Iris pigment epithelial cell (primary cell): ENCODE data around the gene TPM4.
A peak's percentile ranks its signal among the peaks of the same experiment; 100 is the strongest.

Experiments
- DNase-seq: peaks from one replicate; pipeline ENCODE4 v3.0.0-alpha.2; 2011; ENCODE audit warnings: low read depth

Gene TPM4

GRCh38 chr19:16041991-16042386, 34.3 kb upstream of the TPM4 start:
- no peak for DNase-seq

- DNase-seq: no peak
These were observed 33.7 kb upstream of the TPM4 start for GRCh38 chr19:16042533-16043085.

GRCh38 chr19:16043156-16043757, 33.0 kb upstream of the TPM4 start:
- DNase-seq: no peak

- DNase-seq: no peak
These were observed 31.5 kb upstream of the TPM4 start for GRCh38 chr19:16044746-16045145.

- no peak for DNase-seq
These were observed 31.1 kb upstream of the TPM4 start for GRCh38 chr19:16045171-16045570.

- no peak for DNase-seq
These were observed 30.4 kb upstream of the TPM4 start for GRCh38 chr19:16045893-16046292.

- DNase-seq: no peak
These were observed 27.7 kb upstream of the TPM4 start for GRCh38 chr19:16048583-16048982.

- DNase-seq: peak; percentile 48
These were observed 24.9 kb upstream of the TPM4 start for GRCh38 chr19:16051254-16052025.

GRCh38 chr19:16052353-16052752, 23.9 kb upstream of the TPM4 start:
- DNase-seq: no peak

- DNase-seq: no peak
These were observed 19.2 kb upstream of the TPM4 start for GRCh38 chr19:16057062-16057461.

- DNase-seq: no peak
These were observed 16.0 kb upstream of the TPM4 start for GRCh38 chr19:16060294-16060693.

- DNase-seq: no peak
These were observed 14.4 kb upstream of the TPM4 start for GRCh38 chr19:16061943-16062342.

- no peak for DNase-seq
These were observed 13.5 kb upstream of the TPM4 start for GRCh38 chr19:16062789-16063188.

GRCh38 chr19:16064209-16064889, 11.9 kb upstream of the TPM4 start:
- DNase-seq: no peak

GRCh38 chr19:16066611-16067104, 9.6 kb upstream of the TPM4 start:
- peak; percentile 54 for DNase-seq

GRCh38 chr19:16067205-16067938, 8.9 kb upstream of the TPM4 start:
- DNase-seq: peak; percentile 78

- no peak for DNase-seq
These were observed 7.5 kb upstream of the TPM4 start for GRCh38 chr19:16068696-16069259.

GRCh38 chr19:16069813-16070365, 6.4 kb upstream of the TPM4 start:
- DNase-seq: no peak

GRCh38 chr19:16070366-16070990, 5.8 kb upstream of the TPM4 start:
- no peak for DNase-seq

- DNase-seq: no peak
These were observed 5.1 kb upstream of the TPM4 start for GRCh38 chr19:16071072-16071691.
